NCI-H526 treated with DMSO at 0.1 percent for 48 hours (cell line): ENCODE measurements around the gene SULF2.

ENCODE experiments used
- DNase-seq: peaks from one replicate; lab custom pipeline; 2025; lab: John Stamatoyannopoulos, UW

SULF2 gene

DNA sequence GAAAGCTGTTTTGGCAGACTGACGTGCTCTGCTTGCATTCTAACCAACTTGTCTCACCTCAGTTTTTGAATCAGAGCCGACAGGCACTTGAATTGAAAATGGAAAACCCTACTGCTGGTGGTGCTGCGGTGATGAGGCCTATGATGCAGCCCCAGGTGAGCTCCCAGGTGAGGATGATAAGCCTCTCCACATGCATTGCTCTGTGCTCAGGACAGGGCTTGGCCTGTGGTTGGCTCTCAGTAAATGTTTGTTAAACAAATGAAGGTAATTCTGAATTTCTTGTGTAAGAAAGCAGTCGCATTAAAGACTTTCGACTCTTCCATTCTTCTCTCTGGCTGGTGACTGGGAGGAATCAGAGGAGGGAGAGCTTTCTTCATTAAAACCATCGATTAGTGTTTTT, 136.3 kb downstream of the SULF2 start:
- no peak for DNase-seq

DNA sequence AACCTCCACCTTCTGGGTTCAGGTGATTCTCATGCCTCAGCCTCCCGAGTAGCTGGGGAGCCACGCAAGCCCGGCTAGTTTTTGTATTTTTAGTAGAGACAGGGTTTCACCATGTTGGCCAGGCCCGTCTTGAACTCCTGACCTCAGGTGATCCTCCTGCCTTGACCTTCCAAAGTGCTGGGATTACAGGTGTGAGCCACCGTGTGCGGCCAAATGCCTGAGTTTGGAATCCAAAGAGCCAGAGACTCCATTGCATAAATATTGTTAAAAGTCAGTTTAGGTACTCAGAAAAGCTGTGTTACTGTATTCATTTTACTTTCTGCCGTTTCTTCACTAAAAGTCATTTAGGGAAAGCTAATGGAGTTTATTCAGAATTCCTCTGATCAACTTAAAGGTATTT, 137.3 kb downstream of the SULF2 start:
- no peak for DNase-seq

DNA sequence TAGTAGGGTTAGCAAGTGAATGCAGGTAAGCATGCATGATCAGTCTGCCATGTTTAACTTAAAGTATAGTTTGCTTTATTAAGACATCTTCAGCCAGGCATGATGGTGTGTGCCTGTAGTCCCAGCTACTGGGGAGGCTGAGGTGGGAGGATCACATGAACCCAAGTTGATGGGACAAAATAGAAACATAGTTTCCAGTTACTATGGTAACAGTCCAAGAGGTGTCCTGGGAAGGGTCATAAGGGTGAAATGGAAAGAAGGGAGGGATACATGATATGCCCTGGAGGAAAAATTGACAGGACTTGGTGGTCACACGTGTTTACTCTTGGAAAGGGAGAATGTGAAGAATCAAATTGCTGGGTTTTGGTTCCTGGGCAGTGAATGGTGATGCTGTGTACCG, 139.6 kb downstream of the SULF2 start:
- DNase-seq: no peak

DNA sequence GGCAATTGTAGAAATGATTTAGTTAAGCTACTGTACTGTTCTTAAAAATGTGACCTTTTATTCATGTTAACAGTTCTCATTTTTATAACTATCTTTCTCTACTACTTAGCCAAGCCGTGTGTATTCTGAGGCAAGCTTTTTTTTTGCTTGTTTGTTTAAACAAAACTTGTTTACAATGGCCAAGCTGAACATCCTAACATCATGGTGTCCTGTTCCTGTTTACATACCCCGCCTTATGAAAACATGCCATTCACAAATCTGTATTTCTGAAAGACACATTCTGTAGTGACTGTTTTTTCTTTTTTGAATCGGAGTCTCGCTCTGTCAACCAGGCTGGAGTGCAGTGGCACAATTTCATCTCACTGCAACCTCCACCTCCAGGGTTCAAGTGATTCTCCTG, 142.7 kb downstream of the SULF2 start:
- DNase-seq: no peak

DNA sequence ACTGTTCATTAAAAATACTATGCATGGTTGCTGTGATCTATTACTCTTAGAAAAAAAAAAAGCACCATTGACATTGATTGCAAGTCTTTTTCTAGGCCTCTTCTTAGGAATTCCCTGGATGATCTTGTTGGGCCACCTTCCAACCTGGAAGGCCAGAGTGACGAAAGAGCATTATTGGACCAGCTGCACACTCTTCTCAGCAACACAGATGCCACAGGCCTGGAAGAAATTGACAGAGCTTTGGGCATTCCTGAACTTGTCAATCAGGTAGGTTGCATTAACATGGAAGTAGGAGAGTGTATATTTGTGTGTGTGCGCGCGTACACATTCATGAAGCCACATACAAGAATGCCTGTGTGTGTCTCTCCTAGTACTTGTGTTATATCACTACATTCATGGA, 143.2 kb downstream of the SULF2 start:
- no peak for DNase-seq

DNA sequence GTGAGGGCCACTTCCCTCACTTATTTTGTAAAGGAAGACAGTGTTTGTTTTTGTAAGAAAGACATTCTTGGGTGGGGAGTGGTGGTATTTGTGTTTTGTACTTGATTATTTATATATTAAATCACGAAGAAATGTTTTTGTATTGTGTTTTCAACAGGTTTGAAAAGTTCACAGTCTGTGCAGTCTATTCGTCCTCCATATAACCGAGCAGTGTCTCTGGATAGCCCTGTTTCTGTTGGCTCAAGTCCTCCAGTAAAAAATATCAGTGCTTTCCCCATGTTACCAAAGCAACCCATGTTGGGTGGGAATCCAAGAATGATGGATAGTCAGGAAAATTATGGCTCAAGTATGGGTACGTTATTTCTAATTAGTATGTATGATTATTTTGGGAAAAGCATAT, 146.4 kb downstream of the SULF2 start:
- no peak for DNase-seq

DNA sequence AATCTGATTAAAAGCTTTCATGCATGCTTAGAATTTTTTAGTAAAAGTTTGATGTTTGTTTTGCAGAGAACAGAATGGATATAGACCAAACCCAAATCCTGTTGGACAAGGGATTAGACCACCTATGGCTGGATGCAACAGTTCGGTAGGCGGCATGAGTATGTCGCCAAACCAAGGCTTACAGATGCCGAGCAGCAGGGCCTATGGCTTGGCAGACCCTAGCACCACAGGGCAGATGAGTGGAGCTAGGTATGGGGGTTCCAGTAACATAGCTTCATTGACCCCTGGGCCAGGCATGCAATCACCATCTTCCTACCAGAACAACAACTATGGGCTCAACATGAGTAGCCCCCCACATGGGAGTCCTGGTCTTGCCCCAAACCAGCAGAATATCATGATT, 150.0 kb downstream of the SULF2 start:
- DNase-seq: no peak

DNA sequence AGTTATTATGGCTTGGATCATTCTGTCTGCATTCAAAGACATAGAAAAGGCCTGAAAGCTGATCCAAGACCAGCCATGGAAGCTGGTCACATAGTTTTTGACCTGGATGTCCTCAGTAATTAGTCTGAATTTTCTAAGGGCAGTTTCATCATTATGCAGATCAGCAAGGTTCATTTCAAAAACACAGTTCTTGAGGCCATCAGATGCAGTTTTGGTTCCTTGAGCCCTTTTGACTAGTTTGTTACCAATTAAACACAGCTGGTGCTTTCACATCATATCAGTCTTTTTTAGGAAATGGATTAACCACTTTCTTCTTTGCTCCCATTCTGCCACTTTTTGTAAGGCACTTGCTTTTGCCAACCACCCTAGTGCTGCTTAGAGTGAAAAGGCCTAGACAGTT, 154.2 kb downstream of the SULF2 start:
- DNase-seq: no peak

DNA sequence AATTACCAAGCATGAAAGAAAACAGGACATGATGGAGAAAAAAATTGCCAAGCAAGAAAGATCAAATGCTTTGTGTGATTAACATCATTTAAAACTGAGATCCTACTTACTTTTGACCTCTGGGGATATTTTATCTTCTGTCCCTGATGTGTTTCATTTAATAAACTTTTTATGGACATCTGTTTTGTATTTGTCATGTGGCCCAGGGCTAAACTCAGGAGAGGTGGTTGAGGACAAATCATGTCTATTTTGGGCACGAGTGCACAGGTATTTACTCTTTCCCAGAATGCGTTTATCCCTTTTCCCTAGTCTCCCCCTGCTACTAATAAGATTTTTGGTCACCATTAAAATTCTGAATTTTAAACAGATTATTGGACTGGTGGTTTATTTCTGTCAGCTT, 155.4 kb downstream of the SULF2 start:
- no peak for DNase-seq

DNA sequence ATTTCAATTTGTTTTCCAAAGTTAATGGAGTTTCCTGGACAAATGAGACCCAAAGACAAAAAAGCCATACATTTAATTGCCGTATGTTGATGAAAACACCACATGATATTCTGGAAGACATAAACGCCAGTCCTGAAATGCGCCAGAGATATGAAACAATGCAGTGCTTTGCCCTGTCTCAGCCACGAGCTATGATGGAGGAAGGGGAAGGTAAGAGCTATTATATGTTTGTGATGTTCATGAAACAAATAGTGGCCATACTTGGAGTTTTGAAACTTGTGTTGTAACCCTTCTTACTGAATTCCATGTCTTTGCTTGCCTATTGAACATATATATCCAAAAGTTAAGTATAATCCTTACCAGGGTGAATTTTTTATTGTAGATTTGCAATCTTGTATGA, 157.7 kb downstream of the SULF2 start:
- DNase-seq: no peak

DNA sequence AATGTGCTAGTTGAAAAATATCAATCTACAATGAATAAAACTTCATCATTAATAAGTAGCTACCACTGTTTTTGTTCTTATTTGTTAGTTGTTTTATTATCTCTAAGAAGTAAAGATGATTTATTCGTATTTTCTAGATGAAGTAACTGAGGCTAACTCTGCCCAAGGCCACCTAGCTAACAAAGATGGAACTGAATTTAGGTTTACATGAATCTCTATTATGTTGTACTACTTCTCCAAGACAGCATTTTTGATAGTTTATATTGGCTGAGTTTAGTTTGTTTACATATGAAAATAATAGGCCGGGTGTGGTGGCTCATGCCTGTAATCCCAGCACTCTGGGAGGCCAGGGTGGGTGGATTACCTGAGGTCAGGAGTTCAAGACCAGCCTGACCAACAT, 162.1 kb downstream of the SULF2 start:
- DNase-seq: no peak

DNA sequence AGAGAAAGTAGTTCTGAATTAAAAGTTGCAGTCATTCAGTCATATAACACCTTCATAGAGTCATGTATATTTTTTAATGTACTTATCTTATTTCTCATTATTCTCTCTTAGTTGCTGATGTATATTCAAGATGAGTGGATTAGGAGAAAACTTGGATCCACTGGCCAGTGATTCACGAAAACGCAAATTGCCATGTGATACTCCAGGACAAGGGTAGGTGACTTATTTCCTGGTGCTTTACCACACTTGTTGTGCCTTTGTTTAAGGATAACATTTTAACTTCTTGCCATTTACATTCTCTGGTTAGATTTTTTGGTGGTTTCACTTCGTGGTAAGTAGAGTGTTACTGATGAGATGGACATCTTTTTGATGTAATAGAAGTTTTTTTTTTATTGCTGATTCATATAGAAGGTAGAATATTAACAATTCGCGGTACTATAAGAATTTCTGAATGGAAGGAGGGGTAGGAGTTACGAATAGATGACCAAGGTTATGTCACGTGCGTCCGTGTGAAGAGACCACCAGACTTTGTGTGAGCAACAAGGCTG, 163.1 kb downstream of the SULF2 start:
- DNase-seq: no peak

DNA sequence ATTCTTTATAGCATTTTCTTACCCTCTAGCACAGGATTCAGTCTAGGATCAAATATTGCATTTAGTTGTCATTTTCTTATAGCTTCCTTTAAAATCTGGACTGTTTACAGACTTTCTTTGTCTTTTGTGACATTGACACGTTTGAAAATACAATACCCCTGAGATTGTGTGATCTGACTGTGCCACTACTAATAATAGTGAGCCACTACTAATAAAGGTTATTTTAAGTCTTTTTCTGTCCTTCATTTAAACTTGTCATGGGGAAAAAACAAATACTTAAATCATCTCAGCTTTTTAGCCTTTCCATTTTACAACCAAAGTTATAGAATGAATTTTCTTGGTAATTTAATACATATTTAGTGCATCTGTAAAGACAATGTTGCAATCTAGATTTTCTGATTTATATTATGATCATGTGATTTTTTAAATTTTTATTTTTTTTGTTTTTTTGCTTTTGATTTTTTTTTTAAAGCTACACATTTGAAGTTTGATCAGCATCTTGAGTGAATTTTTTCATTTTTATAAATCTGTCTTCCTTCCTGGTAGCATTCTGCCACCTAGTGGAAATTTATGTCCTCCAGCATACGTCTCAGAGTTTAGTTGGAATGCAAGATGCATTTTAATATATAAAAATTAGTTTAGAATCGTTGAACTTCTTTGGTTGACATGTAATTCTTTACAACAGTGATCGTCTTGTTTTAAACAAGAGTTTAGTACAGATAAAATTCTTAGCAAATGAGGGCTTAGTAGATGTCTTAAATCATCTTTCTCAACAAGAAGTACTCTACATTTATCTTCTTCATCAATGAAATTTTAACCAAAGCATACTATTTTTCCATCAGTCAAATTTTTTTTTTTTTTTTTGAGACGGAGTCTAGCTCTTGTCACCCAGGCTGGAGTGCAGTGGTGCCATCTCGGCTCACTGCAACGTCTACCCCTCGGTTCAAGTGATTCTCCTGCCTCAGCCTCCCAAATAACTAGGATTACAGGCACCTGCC, 164.2 kb downstream of the SULF2 start:
- peak; percentile 79 for DNase-seq

DNA sequence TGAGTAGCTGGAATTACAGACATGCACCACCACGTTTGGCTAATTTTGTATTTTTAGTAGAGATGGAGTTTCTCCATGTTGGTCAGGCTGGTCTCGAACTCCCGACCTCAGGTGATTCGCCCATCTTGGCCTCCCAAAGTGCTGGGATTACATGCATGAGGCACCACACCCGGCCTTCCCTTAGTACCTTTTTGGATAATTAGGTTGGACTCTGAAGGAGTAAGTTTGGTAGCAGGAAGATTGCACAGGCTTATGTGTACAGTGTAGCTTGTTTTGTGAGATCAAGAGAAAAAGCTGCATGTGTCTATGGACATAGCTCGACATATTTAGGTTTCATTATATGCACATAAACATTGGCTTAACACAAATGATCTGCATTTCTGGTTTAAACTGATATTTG, 166.8 kb downstream of the SULF2 start:
- DNase-seq: no peak

DNA sequence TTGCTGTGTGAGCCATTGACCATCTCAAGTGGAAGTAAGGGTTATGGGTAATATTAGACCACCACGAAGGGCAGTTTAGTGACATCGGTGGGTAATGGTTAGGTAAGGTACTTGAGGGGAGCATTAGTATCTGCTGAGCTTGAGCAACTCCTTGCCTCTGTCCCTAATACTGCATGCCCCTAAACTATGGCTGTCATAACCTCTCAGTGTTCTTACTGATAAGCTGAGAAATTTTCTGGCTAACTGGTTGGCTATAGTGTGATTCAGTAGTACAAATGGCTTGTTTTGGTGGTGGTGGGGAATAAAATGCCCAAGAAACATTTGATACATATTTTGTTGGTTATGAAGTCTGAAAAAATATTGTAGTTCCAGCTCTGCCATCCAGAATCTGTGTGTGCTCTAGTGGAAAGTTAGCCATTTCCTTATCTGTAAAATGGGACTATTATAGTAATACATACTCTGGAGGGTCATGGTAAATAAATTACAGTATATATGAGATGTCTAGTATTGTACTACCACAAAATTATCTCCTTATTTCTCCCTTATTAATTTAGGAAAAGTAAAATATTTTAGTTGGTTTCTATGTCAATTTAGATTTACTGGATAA, 170.5 kb downstream of the SULF2 start:
- no peak for DNase-seq

DNA sequence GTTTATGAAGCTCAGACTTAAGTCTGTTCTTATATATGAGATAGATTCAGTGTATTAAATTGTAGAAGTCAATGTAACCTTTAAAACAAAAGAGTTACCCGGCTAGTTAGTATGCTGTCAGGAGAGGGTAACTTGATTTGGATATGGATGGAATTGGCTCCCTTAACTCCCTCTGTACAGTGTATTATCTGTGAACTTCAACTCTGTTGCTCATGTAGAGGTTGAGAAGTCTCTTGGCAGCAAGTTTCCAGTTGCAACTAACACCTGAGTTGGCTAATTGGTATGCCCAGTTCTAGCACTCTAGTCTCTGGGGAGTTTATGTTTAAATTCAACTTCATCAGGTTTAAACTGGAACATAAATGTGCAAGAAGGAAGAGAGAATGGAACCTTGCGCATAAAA, 172.6 kb downstream of the SULF2 start:
- no peak for DNase-seq

DNA sequence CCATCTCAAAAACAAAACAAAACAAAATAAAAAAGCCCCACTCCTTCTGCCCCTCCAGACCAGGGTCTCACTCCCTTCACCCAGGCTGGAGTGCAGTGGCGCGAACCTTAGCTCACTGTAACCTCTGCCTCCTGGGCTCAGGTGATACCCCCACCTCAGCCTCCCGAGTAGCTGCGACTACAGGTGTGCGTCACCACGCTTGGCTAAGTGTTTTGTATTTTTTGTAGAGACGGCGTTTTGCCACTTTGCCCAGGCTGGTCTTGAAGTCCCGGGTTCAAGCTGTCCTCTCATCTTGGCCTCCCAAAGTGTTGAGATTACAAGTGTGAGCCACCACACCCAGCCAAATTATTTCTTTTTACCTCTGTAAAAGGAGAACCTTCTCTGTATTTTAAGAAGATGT, 173.5 kb downstream of the SULF2 start:
- no peak for DNase-seq

DNA sequence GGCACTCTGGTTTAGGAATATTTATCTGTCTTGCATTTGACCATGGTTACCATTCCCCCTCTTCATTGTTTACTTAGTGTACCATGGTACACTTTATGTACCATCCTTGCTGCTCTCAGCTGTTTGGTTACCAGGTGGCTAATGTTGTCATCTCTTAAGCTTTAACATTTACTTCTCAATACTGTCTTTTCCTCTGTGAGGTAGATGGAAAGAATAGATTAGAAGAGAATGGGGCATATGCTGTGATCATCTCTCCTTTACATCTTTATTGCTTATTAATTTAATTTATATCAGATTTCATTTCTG, 174.4 kb downstream of the SULF2 start:
- DNase-seq: no peak

DNA sequence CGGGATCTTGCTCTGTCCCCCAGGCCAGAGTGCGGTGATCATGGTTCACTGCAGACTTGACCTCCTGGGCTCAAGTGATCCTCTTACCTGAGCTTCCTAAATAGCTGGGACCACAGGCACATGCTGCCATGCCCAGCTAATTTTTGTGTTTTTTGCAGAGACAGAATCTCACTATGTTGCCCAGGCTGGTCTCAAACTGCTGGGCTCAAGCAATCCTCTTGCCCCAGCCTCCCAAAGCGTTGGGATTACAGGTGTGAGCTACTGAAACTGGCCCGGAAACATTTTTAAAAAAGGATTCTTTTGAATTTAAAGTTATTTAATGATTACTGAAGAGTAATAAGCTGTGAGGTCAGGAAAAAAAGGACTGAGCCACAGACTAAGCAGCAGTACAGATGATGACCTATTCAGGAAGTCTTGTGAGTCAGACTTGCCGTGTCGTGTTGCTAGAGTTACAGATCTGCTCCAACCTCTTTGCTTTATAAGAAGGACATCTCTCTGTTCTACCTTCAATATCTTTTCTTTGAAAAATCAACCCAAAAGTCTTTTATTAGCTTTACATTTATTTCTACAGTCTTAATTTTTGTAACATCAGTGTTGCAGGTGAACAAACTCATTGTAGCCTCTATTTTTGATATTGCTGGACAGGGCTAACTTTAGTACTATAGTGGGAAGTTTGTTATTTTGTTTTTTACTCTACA, 174.9 kb downstream of the SULF2 start:
- DNase-seq: no peak

DNA sequence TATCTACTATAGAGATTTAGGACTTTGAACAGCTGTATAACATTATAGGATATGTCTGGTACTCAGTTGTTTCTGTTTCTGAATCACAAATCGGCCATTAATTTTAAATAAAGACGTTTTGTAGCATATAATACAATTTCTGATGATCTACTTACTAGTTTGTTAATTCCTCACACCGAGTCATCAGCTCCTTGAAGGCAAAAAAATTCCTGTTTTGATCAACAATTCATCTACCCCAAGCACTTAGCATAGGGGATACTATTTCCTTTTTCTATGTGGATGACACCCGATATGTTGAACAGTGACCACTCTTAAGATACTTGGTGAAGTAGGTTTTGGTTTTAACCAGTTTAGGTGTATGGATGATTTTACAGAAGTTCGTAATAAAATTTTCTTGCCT, 176.3 kb downstream of the SULF2 start:
- DNase-seq: no peak
